CD4-positive, alpha-beta T cell (primary cell): ENCODE results near the gene MPP7. TPM values are rescaled to one million over a fixed set of nuclear protein-coding genes. Genes with fewer than 3 reads are reported as not detected.
A peak's percentile ranks its signal among the peaks of the same experiment; 100 is the strongest.

Experiments
- ATAC-seq: fragments of 200-7000 bp; cut with Tn5 transposase; one replicate; pipeline ENCODE4 v1.10.0; 2022; ENCODE audit warnings: mild to moderate bottlenecking; ENCODE audit not compliant: poor library complexity
- CTCF ChIA-PET: fragments of 350-600 bp; sonication (Branson Sonifier 250); formaldehyde crosslinking; loops from one replicate; lab custom pipeline; 2021; ENCODE audit warnings: antibody characterized with exemption, inconsistent platforms; lab: Charles Lee
- POLR2A ChIA-PET: fragments of 350-600 bp; sonication (Branson Sonifier 250); formaldehyde crosslinking; loops from one replicate; lab custom pipeline; 2021; ENCODE audit warnings: antibody characterized with exemption, inconsistent platforms; lab: Charles Lee
- DNase-seq, 14 experiments: peaks; one replicate each; pipeline ENCODE4 v3.0.0-alpha.2; 2013 to 2020; ENCODE audit warnings: mixed read lengths in 2 of 14
- H3K27ac ChIP-seq, 2 donors: one replicate each; pipeline versions ENCODE4 v1.5.1 to v1.7.0; 2013; ENCODE audit warnings: low read length in 2 of 2, low read depth in 1 of 2, mild to moderate bottlenecking in 1 of 2
- H3K27me3 ChIP-seq, 2 experiments: 1 replicate in 1 of 2; 2 replicates in 1 of 2; pipeline versions ENCODE4 v1.6.1 to v1.7.0; 2013; ENCODE audit warnings: low read length in 2 of 2, control low read depth in 1 of 2, mild to moderate bottlenecking in 1 of 2, moderate library complexity in 1 of 2; ENCODE audit not compliant: insufficient read depth in 2 of 2, control insufficient read depth in 1 of 2
- H3K36me3 ChIP-seq: one replicate; pipeline ENCODE4 v1.6.1; 2013; ENCODE audit warnings: low read length, control low read depth; ENCODE audit not compliant: insufficient read depth
- H3K4me1 ChIP-seq: one replicate; pipeline ENCODE4 v1.6.1; 2013; ENCODE audit warnings: low read length, control low read depth; ENCODE audit not compliant: insufficient read depth
- H3K4me3 ChIP-seq: one replicate; pipeline ENCODE4 v1.5.1; 2013; ENCODE audit warnings: mild to moderate bottlenecking, low read length, moderate library complexity
- H3K9me3 ChIP-seq, 2 experiments: 1 replicate in 1 of 2; 2 replicates in 1 of 2; pipeline versions ENCODE4 v1.6.1 to v1.7.0; 2013; ENCODE audit warnings: low read length in 2 of 2, mild to moderate bottlenecking in 2 of 2, control low read depth in 1 of 2, moderate library complexity in 1 of 2; ENCODE audit not compliant: control insufficient read depth in 1 of 2, insufficient read depth in 1 of 2
- H3K27ac Mint-ChIP-seq: one replicate; pipeline ENCODE4 v1.8.0; 2020; ENCODE audit warnings: mixed read lengths
- H3K27me3 Mint-ChIP-seq: one replicate; pipeline ENCODE4 v1.8.0; 2021; ENCODE audit warnings: mixed read lengths
- H3K36me3 Mint-ChIP-seq: one replicate; pipeline ENCODE4 v1.8.0; 2021; ENCODE audit warnings: low read depth, mixed read lengths
- H3K4me1 Mint-ChIP-seq: one replicate; pipeline ENCODE4 v1.8.0; 2021; ENCODE audit warnings: low read depth, mixed read lengths
- H3K4me3 Mint-ChIP-seq: one replicate; pipeline ENCODE4 v1.8.0; 2020; ENCODE audit warnings: mild to moderate bottlenecking, mixed read lengths
- H3K9me3 Mint-ChIP-seq: one replicate; pipeline ENCODE4 v1.8.0; 2020; ENCODE audit warnings: mixed read lengths
- intact Hi-C, 2 experiments: fragments of 100-400 bp; cut with DNase I in 1 of 2; cut with micrococcal nuclease in 1 of 2; formaldehyde crosslinking; loops; one replicate each; pipeline versions ENCODE4 v1.15.1 to v1.9.0; 2023 to 2025; cut with DNase I, micrococcal nuclease
- total RNA-seq, 174 experiments: library from RNA in 2 of 174; stranded (reverse) in 2 of 174; gene quantifications; one replicate each; pipeline ENCODE4 v1.2.3 and lab custom pipeline; 2021 to 2026
- TF ChIP-seq, protein P1 (sequence below): fragments of 200-600 bp; IDR thresholded peaks from one replicate; pipeline ENCODE4 v1.8.0; 2022; ENCODE audit warnings: antibody characterized with exemption, mild to moderate bottlenecking

Gene MPP7
- total RNA-seq, 2 experiments from 2014 or later, result 30.4 to 32.5 TPM

DNA sequence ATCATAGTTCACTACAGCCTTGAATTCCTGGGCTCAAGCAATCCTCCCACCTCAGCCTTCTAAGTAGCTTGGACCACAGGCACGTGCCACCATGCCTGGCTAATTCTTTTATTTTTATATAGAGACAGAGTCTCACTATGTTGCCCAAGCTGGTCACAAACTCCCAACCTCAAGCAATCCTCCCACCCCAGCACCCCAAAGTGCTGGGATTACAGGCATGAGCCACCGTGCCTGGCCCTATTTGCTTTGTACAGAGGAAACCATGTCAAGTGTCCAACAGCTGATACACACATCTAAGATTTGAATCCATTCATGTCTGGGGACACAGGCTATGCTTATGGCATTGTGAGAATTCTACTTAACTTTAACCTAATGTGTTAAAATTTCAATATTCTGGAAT, 29.9 kb upstream of the MPP7 start:
- POLR2A ChIA-PET, result interaction anchor here (0.9 to 12.5 kb wide), 12 partner anchors 8 to 200 kb away, joined by 3 to 312 read pairs (median 10); partner anchors contain the start of genes MPP7 and WAC
- no peaks in the 10 kb centered on the region for H3K27me3 Mint-ChIP-seq
- no peaks in the 10 kb centered on the region for H3K27me3 ChIP-seq
- peak overlapping the region; percentile 98 for H3K27ac Mint-ChIP-seq
- H3K36me3 Mint-ChIP-seq, result peaks cover 21% of the 10 kb centered on the region
- no peak for ATAC-seq
- peaks cover 63% of the 10 kb centered on the region for H3K4me1 ChIP-seq
- no peaks in the 10 kb centered on the region for H3K9me3 ChIP-seq
- TF ChIP-seq, protein P1, sequence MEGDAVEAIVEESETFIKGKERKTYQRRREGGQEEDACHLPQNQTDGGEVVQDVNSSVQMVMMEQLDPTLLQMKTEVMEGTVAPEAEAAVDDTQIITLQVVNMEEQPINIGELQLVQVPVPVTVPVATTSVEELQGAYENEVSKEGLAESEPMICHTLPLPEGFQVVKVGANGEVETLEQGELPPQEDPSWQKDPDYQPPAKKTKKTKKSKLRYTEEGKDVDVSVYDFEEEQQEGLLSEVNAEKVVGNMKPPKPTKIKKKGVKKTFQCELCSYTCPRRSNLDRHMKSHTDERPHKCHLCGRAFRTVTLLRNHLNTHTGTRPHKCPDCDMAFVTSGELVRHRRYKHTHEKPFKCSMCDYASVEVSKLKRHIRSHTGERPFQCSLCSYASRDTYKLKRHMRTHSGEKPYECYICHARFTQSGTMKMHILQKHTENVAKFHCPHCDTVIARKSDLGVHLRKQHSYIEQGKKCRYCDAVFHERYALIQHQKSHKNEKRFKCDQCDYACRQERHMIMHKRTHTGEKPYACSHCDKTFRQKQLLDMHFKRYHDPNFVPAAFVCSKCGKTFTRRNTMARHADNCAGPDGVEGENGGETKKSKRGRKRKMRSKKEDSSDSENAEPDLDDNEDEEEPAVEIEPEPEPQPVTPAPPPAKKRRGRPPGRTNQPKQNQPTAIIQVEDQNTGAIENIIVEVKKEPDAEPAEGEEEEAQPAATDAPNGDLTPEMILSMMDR, result no peak
- peak overlapping the region; percentile 74 for H3K4me3 Mint-ChIP-seq
- intact Hi-C loops, result loop anchor here in 1 of 2 experiments (5.0 to 10.0 kb wide), 2 partner anchors 80 to 828 kb away; partner anchors contain the start of gene RAB18
- H3K36me3 ChIP-seq, result no peaks in the 10 kb centered on the region
- peaks cover 4% of the 10 kb centered on the region for H3K9me3 Mint-ChIP-seq
- peak overlapping the region; percentile 76 for H3K4me3 ChIP-seq
- DNase-seq, result peak in 5 of 14 experiments; percentile 3 to 37 (median 35)
- CTCF ChIA-PET, result interaction anchor here (0.8 to 5.0 kb wide), 6 partner anchors 12 to 81 kb away, joined by 3 to 52 read pairs (median 6); partner anchors contain the start of gene MPP7
- H3K4me1 Mint-ChIP-seq, result peaks cover 85% of the 10 kb centered on the region
- H3K27ac ChIP-seq, result peak overlapping the region; percentile 97 to 99

DNA sequence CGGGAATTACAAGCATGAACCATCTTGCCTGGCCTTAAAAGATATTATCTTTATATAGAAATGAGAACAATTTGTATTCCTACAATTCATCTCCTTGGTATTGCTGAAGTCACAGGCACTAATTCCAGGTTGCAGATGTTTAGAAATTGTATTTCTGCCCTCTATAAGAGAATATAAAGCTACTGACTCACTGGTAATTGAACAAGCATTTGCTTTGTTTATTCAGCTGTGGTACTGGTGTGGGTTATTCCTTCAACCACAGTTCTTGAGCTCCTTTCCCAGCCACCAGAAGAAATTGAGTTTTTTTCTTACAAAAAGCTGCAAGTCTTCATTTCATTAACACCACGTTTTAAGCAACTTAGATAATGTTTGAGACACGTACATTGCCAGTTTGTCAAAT, 29.0 kb upstream of the MPP7 start:
- Histone ChIP-seq H3K27ac (peak overlapping the region; percentile 97 to 99), H3K9me3 (no peaks in the 10 kb centered on the region), H3K36me3 (no peaks in the 10 kb centered on the region), H3K27me3 (no peaks in the 10 kb centered on the region), H3K4me1 (peaks cover 61% of the 10 kb centered on the region), H3K4me3 (peak overlapping the region; percentile 76)
- Mint-ChIP-seq H3K27me3 (no peaks in the 10 kb centered on the region), H3K4me3 (peak overlapping the region; percentile 68), H3K4me1 (peaks cover 84% of the 10 kb centered on the region), H3K27ac (peak overlapping the region; percentile 98), H3K9me3 (peaks cover 4% of the 10 kb centered on the region), H3K36me3 (peaks cover 21% of the 10 kb centered on the region)
- ATAC-seq, result no peak
- TF ChIP-seq, protein P1, result no peak
- DNase-seq, result peak in 3 of 14 experiments; percentile 30 to 56 (median 47)
- POLR2A ChIA-PET, result interaction anchor here (0.6 to 12.5 kb wide), 7 partner anchors 15 to 81 kb away, joined by 3 to 312 read pairs (median 5); partner anchors contain the start of gene MPP7
- CTCF ChIA-PET, result interaction anchor here (0.7 to 5.0 kb wide), 7 partner anchors 10 to 90 kb away, joined by 3 to 52 read pairs (median 9); partner anchors contain the start of gene MPP7
- intact Hi-C loops, result loop anchor here in 1 of 2 experiments (5.0 to 10.0 kb wide), 2 partner anchors 80 to 827 kb away; partner anchors contain the start of gene RAB18

DNA sequence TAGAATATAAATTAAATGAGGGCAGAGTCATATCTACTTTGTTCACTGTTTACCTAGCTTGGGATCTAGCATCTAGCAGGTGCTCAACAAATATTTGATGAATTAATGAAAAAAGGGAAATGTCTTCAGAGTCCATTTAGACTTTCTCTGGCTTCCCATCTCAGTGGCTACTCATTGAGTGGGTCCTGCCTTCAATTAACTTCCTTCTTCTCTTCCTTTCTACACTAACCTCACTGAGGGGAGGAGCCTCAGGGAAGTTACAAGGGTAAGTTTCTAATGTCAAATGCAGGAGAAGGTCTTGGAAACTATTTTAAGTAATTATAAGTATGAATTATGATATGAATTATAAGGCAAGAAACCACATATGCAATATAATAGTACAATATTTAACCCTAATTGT, 28.2 kb upstream of the MPP7 start:
- POLR2A ChIA-PET, result interaction anchor here (1.0 to 12.5 kb wide), 7 partner anchors 9 to 80 kb away, joined by 3 to 312 read pairs (median 4); partner anchors contain the start of gene MPP7
- no peaks in the 10 kb centered on the region for H3K9me3 ChIP-seq
- peak overlapping the region; percentile 46 for H3K4me3 Mint-ChIP-seq
- H3K27me3 ChIP-seq, result no peaks in the 10 kb centered on the region
- ATAC-seq (no peak), DNase-seq (peak in 3 of 14 experiments; percentile 33 to 47 (median 43))
- peak overlapping the region; percentile 76 for H3K4me3 ChIP-seq
- TF ChIP-seq, protein P1, result no peak
- H3K4me1 Mint-ChIP-seq, result peaks cover 84% of the 10 kb centered on the region
- peaks cover 3% of the 10 kb centered on the region for H3K36me3 ChIP-seq
- H3K27me3 Mint-ChIP-seq, result no peaks in the 10 kb centered on the region
- H3K36me3 Mint-ChIP-seq, result peaks cover 21% of the 10 kb centered on the region
- CTCF ChIA-PET, result interaction anchor here (0.9 to 5.0 kb wide), 8 partner anchors 9 to 89 kb away, joined by 3 to 52 read pairs (median 4); partner anchors contain the start of gene MPP7
- H3K4me1 ChIP-seq, result peaks cover 59% of the 10 kb centered on the region
- H3K9me3 Mint-ChIP-seq, result peaks cover 2% of the 10 kb centered on the region
- H3K27ac ChIP-seq, result peak overlapping the region; percentile 35 to 99
- intact Hi-C loops, result loop anchor here in 1 of 2 experiments (5.0 to 10.0 kb wide), 2 partner anchors 79 to 826 kb away; partner anchors contain the start of gene RAB18
- peak overlapping the region; percentile 90 for H3K27ac Mint-ChIP-seq
